K562 (cell line): Measurements from ENCODE around the gene SHB. TPM values are rescaled to one million over a fixed set of nuclear protein-coding genes. Genes with fewer than 3 reads are reported as not detected.
A peak's percentile ranks its signal among the peaks of the same experiment; 100 is the strongest.

Experiments
- ATAC-seq: fragments of 200-7000 bp; cut with Tn5 transposase; 3 replicates; pipeline ENCODE4 v1.9.1; 2020; ENCODE audit warnings: moderate library complexity
- BruUV-seq: library from RNA; stranded (reverse); fragments of 400-500 nt; replicated peaks from 2 replicates; lab custom pipeline; 2021; lab: Mats Ljungman, UMichigan
- CTCF ChIA-PET: fragments of 300-600 bp; formaldehyde crosslinking; extraction: SDS; loops from one replicate; lab custom pipeline; 2021; ENCODE audit warnings: low intra/inter-chr PET ratio; lab: Yijun Ruan, JAX
- POLR2A ChIA-PET: fragments of 300-600, 350-650 bp; sonication (Branson Sonifier 250); formaldehyde crosslinking; extraction: SDS; loops from one replicate; lab custom pipeline; 2021; ENCODE audit warnings: antibody characterized with exemption, inconsistent platforms; lab: Yijun Ruan, JAX
- DNase-seq, 4 experiments: peaks; one replicate each; pipeline versions ENCODE4 v3.0.0 to v3.0.0-alpha.2; 2011 to 2018; ENCODE audit warnings: low spot score in 3 of 4, mixed read lengths in 3 of 4; ENCODE audit errors: extremely low read depth in 1 of 4
- FAIRE-seq: peaks from 2 replicates; lab custom pipeline; 2011; peaks lifted over from hg19 to GRCh38; lab: Jason Lieb, UNC
- H2AFZ ChIP-seq: 2 replicates; pipeline ENCODE4 v1.6.0; 2011; ENCODE audit warnings: low read depth, low read length, control low read depth, inconsistent platforms
- H3K27ac ChIP-seq: fragments of 200-600 bp; 3 replicates; pipeline ENCODE4 v1.8.0; 2011; ENCODE audit warnings: low read depth, mild to moderate bottlenecking, control low read depth, inconsistent platforms, low read length, moderate library complexity, mixed read lengths; ENCODE audit errors: extremely low read depth
- H3K27me3 ChIP-seq, 2 experiments: fragments of 300-600 bp in 1 of 2; 2 replicates in 1 of 2; 3 replicates in 1 of 2; pipeline versions ENCODE4 v1.6.0 to v1.8.0; 2011; ENCODE audit warnings: inconsistent platforms in 2 of 2, low read length in 2 of 2, mild to moderate bottlenecking in 1 of 2, mixed read lengths in 1 of 2, moderate library complexity in 1 of 2; ENCODE audit not compliant: control insufficient read depth in 2 of 2, insufficient read depth in 2 of 2
- H3K36me3 ChIP-seq: fragments of 300-600 bp; 3 replicates; pipeline ENCODE4 v1.8.0; 2011; ENCODE audit warnings: mild to moderate bottlenecking, low read length, inconsistent platforms; ENCODE audit not compliant: control insufficient read depth, insufficient read depth
- H3K4me1 ChIP-seq, 2 experiments: fragments of 200-600 bp in 1 of 2; replicated peaks in 1 of 2; 2 replicates in 1 of 2; 3 replicates in 1 of 2; pipeline versions ENCODE4 v1.5.1 to v1.8.0; 2011; ENCODE audit warnings: inconsistent platforms in 2 of 2, low read length in 2 of 2, mild to moderate bottlenecking in 1 of 2, mixed read lengths in 1 of 2, moderate library complexity in 1 of 2; ENCODE audit not compliant: control insufficient read depth in 2 of 2, insufficient read depth in 2 of 2
- H3K4me2 ChIP-seq: 2 replicates; pipeline ENCODE4 v1.6.1; 2011; ENCODE audit warnings: low read length, control low read depth, inconsistent platforms, mixed read lengths; ENCODE audit not compliant: insufficient read depth
- H3K4me3 ChIP-seq: fragments of 200-600 bp; sonication (generic), shearing (Covaris generic); 2 replicates; pipeline ENCODE4 v1.5.1; 2016; ENCODE audit warnings: control low read depth, inconsistent platforms
- H3K79me2 ChIP-seq: fragments of 200-600 bp; 3 replicates; pipeline ENCODE4 v1.8.0; 2011; ENCODE audit warnings: low read length, inconsistent platforms; ENCODE audit not compliant: control insufficient read depth, insufficient read depth
- H3K9ac ChIP-seq, 2 experiments: 2 replicates each; pipeline versions ENCODE4 v1.6.0 to v1.6.1; 2011; ENCODE audit warnings: low read depth in 2 of 2, low read length in 2 of 2, control low read depth in 1 of 2, inconsistent platforms in 1 of 2, mild to moderate bottlenecking in 1 of 2, mixed read lengths in 1 of 2; ENCODE audit not compliant: insufficient read depth in 1 of 2
- H3K9me1 ChIP-seq: one replicate; pipeline ENCODE4 v1.6.0; 2011; ENCODE audit warnings: inconsistent platforms, mild to moderate bottlenecking, low read length, moderate library complexity; ENCODE audit not compliant: control insufficient read depth, insufficient read depth
- H3K9me3 ChIP-seq: replicated peaks from 2 replicates; pipeline ENCODE4 v1.5.1; 2011; ENCODE audit warnings: low read depth, low read length, inconsistent platforms; ENCODE audit not compliant: control insufficient read depth, insufficient read depth
- H4K20me1 ChIP-seq: replicated peaks from 2 replicates; pipeline ENCODE4 v1.6.1; 2011; ENCODE audit warnings: low read length, inconsistent platforms, mixed read lengths; ENCODE audit not compliant: control insufficient read depth, insufficient read depth
- PML ChIP-seq: IDR thresholded peaks from 2 replicates; pipeline ENCODE4 v1.6.1; 2012; ENCODE audit warnings: low read length, inconsistent platforms
- ZNF639 ChIP-seq, 2 experiments: fragments of 200-800 bp in 1 of 2; sonication (Bioruptor generic) in 1 of 2; sonication (generic) in 1 of 2; formaldehyde crosslinking in 1 of 2; IDR thresholded peaks in 1 of 2; conservative IDR thresholded peaks in 1 of 2; 2 replicates each; pipeline versions ENCODE4 v1.5.0 to v1.6.1; 2016 to 2020; ENCODE audit warnings: missing compliant biosample characterization in 1 of 2, missing genetic modification characterization in 1 of 2, missing genetic modification reagents in 1 of 2
- WGBS: fragments of 100-300 bp; shearing (Covaris generic); methylation state at CpG from one replicate; pipeline ENCODE4 v1.1.6; 2016; ENCODE audit warnings: low coverage, mixed read lengths; ENCODE audit not compliant: insufficient coverage; ENCODE audit errors: missing lambda C conversion rate; 5-methylcytosine and 5-hydroxymethylcytosine counted together
- in situ Hi-C: fragments of 300-500 bp; cut with MboI; formaldehyde crosslinking; loops from 4 replicates; pipeline ENCODE4 v1.15.0; 2018; ENCODE audit warnings: inconsistent platforms, mixed read lengths
- intact Hi-C: fragments of 100-400 bp; cut with micrococcal nuclease; formaldehyde crosslinking; loops from 2 replicates; pipeline ENCODE4 v1.14.2; 2022
- polyA plus RNA-seq, 8 experiments: library from polyadenylated mRNA; depleted of rRNA in 4 of 8; stranded (reverse) in 5 of 8; unstranded in 3 of 8; fragments of >200 nt; fragmentation: Nextera tagmentation in 2 of 8; fragmentation: Illumina TruSeq in 1 of 8; extraction: Ambion mirVana in 2 of 8; extraction: Trizol in 1 of 8; gene quantifications; 2 replicates each; pipeline versions ENCODE4 v1.2.1 to v1.2.3, GENCODE V29; 2011 to 2014; ENCODE audit warnings: inconsistent platforms in 1 of 8, missing spikeins in 1 of 8
- total RNA-seq, 7 experiments: library from RNA; depleted of rRNA in 6 of 7; stranded (reverse); fragments of >200 nt in 6 of 7; fragmentation: Illumina TruSeq in 2 of 7; extraction: Trizol in 2 of 7; gene quantifications; 2 replicates each; pipeline versions ENCODE4 v1.2.1 to v1.2.3, GENCODE V29; 2011 to 2021; ENCODE audit warnings: low replicate concordance in 1 of 7

The SHB gene
- total and polyA plus RNA-seq, 9 of the 15 experiments (the other 6 are each of a cell fraction or from before 2014, with no cell fraction given): 0.78 to 16.0 (median 5.3) TPM

GRCh38 chr9:37905776-37906175 lies 163.3 kb downstream of the SHB start:
- Histone ChIP-seq H2AFZ (no peak overlapping the region), H3K4me2 (peak overlapping the region; percentile 96; the same call in 1 of the 2 replicates), H3K9me3 (no peaks in the 10 kb centered on the region), H3K9ac (no peak overlapping the region; a peak in 1 of 4 replicates), H3K36me3 (peaks cover 9% of the 10 kb centered on the region; the same call in 2 of the 3 replicates), H3K9me1 (no peaks in the 10 kb centered on the region), H3K4me3 (no peak overlapping the region), H3K27me3 (no peaks in the 10 kb centered on the region), H3K4me1 (peaks cover 22 to 32% of the 10 kb centered on the region in 2 experiments), H3K27ac (no peak overlapping the region), H3K79me2 (peaks cover 31% of the 10 kb centered on the region), H4K20me1 (no peaks in the 10 kb centered on the region)
- WGBS: 68% methylated on average over 4 of the region's 4 CpGs
- DNase-seq: no peak
- ChIA-PET CTCF (no interaction called here), POLR2A (interaction anchor here (0.7 to 1.2 kb wide), 3 partner anchors 11 to 465 kb away, joined by 3 to 4 read pairs (median 4); no protein-coding TSS in a partner anchor)
- in situ Hi-C loops (loop anchor here (5.0 to 10.0 kb wide), 3 partner anchors 151 to 452 kb away; partner anchors contain the start of genes POLR1E and TRMT10B), intact Hi-C loops (loop anchor here (2.0 kb wide), 3 partner anchors 159 to 487 kb away; partner anchors contain the start of gene ALDH1B1)
- BruUV-seq: no TSS peak
- ATAC-seq: no peak
- TF ChIP-seq ZNF639 (CRISPR knock-in tag; conservative IDR thresholded peaks at IDR 0.05 in 1 of 2, IDR thresholded peaks at IDR 0.05 in 1 of 2): no peak
- TF ChIP-seq PML: 0 out of 2 replicates have a peak, but pooled peaks have one; percentile 0
- FAIRE-seq: no peak
